ENCODE measurements around the gene LCE2A. TPM values are rescaled to one million over a fixed set of nuclear protein-coding genes. Genes with fewer than 3 reads are reported as not detected.
"Not testable (repeated sequence)": the region's sequence is repeated elsewhere in the genome, so short reads cannot be mapped to it uniquely, and the experiment has no call there.

Gene LCE2A
- total RNA-seq = not detected
- long read RNA-seq = 0 reads

- no peak for ATAC-seq (ENCODE audit: poor library complexity)
- no peak for DNase-seq
- intact Hi-C loops (cut with DNase I) = no loop called here
Measured at GRCh38 chr1:152697701-152698600, at the start of gene LCE2A. TSS of gene LCE2A (plus strand) at chr1:152698345. CDS start at chr1:152698902, 557 bp downstream.

- ATAC-seq (ENCODE audit: poor library complexity) (no peak), DNase-seq (no peak)
- intact Hi-C loops (cut with DNase I) = no loop called here
Measured at GRCh38 chr1:152654110-152654509, 44.0 kb upstream of the LCE2A start.

- intact Hi-C loops (cut with DNase I) = no loop called here
Measured at GRCh38 chr1:152656459-152656858, 41.7 kb upstream of the LCE2A start.

GRCh38 chr1:152657677-152658076, 40.5 kb upstream of the LCE2A start:
- intact Hi-C loops (cut with DNase I) = no loop called here
- ATAC-seq (ENCODE audit: poor library complexity) (no peak), DNase-seq (no peak)

More at GRCh38 chr1:152656459-152656858, 41.7 kb upstream of the LCE2A start:
- ATAC-seq (ENCODE audit: poor library complexity) (no peak), DNase-seq (no peak)

GRCh38 chr1:152658649-152659048, 39.5 kb upstream of the LCE2A start:
- DNase-seq (no peak), ATAC-seq (ENCODE audit: poor library complexity) (no peak)
- intact Hi-C loops (cut with DNase I) = no loop called here

- intact Hi-C loops (cut with DNase I) = no loop called here
- no peak for ATAC-seq (ENCODE audit: poor library complexity)
- DNase-seq = no peak
Measured at GRCh38 chr1:152663098-152663497, 35.0 kb upstream of the LCE2A start, which contains the start of gene LCE2D. TSS of gene LCE2D (plus strand) at chr1:152663380. CDS start at chr1:152664106, 726 bp downstream.

- ATAC-seq (ENCODE audit: poor library complexity); intact Hi-C loops (cut with DNase I); DNase-seq: not testable (repeated sequence)
Measured at GRCh38 chr1:152666171-152666570, 32.0 kb upstream of the LCE2A start.

GRCh38 chr1:152667648-152668047, 30.5 kb upstream of the LCE2A start:
- DNase-seq (no peak), ATAC-seq (ENCODE audit: poor library complexity) (no peak)
- intact Hi-C loops (cut with DNase I) = no loop called here

- no peak for ATAC-seq (ENCODE audit: poor library complexity)
- intact Hi-C loops (cut with DNase I) = no loop called here
- no peak for DNase-seq
Measured at GRCh38 chr1:152673016-152673415, 25.1 kb upstream of the LCE2A start.

GRCh38 chr1:152674983-152675382, 23.2 kb upstream of the LCE2A start, which contains the start of gene LCE2C:
TSS of gene LCE2C (plus strand) at chr1:152675279. CDS start at chr1:152676016, 737 bp downstream.
- DNase-seq; intact Hi-C loops (cut with DNase I); ATAC-seq (ENCODE audit: poor library complexity): not testable (repeated sequence)

GRCh38 chr1:152679459-152679858, 18.7 kb upstream of the LCE2A start:
- ATAC-seq (ENCODE audit: poor library complexity) (peak; percentile 38), DNase-seq (no peak)
- intact Hi-C loops (cut with DNase I) = no loop called here

GRCh38 chr1:152681616-152682015, 16.5 kb upstream of the LCE2A start:
- intact Hi-C loops (cut with DNase I) = no loop called here
- no peak for ATAC-seq (ENCODE audit: poor library complexity)
- DNase-seq = no peak

GRCh38 chr1:152683846-152684245, 14.3 kb upstream of the LCE2A start:
- DNase-seq (no peak), ATAC-seq (ENCODE audit: poor library complexity) (no peak)
- intact Hi-C loops (cut with DNase I) = no loop called here

- DNase-seq; ATAC-seq (ENCODE audit: poor library complexity); intact Hi-C loops (cut with DNase I): not testable (repeated sequence)
Measured at GRCh38 chr1:152685823-152686222, 12.3 kb upstream of the LCE2A start, which contains the start of gene LCE2B. TSS of gene LCE2B (plus strand) at chr1:152686123. CDS start at chr1:152686844, 721 bp downstream.

- ATAC-seq (ENCODE audit: poor library complexity) (no peak), DNase-seq (no peak)
- intact Hi-C loops (cut with DNase I) = loop anchor here (10.0 kb wide), 1 partner anchor 155 kb away; the partner anchor contains the start of gene LCE7A
Measured at GRCh38 chr1:152699746-152700145, 1.6 kb downstream of the LCE2A start.

GRCh38 chr1:152707860-152708259, 9.7 kb downstream of the LCE2A start, which contains the start of gene LCE4A:
TSS of gene LCE4A (plus strand) at chr1:152708160. CDS start at chr1:152709076, 916 bp downstream.
- no peak for ATAC-seq (ENCODE audit: poor library complexity)
- intact Hi-C loops (cut with DNase I) = loop anchor here (10.0 kb wide), 1 partner anchor 147 kb away; the partner anchor contains the start of gene LCE7A

GRCh38 chr1:152718238-152718637, 20.1 kb downstream of the LCE2A start:
- DNase-seq (no peak), ATAC-seq (ENCODE audit: poor library complexity) (no peak)
- intact Hi-C loops (cut with DNase I) = no loop called here

More at GRCh38 chr1:152707860-152708259, 9.7 kb downstream of the LCE2A start, which contains the start of gene LCE4A:
- no peak for DNase-seq

GRCh38 chr1:152725261-152725660, 27.1 kb downstream of the LCE2A start:
- ATAC-seq (ENCODE audit: poor library complexity) (no peak), DNase-seq (no peak)
- intact Hi-C loops (cut with DNase I) = no loop called here

GRCh38 chr1:152728986-152729385, 30.8 kb downstream of the LCE2A start:
- intact Hi-C loops (cut with DNase I) = no loop called here
- DNase-seq = no peak
- no peak for ATAC-seq (ENCODE audit: poor library complexity)

- no peak for DNase-seq
- ATAC-seq (ENCODE audit: poor library complexity) = no peak
- intact Hi-C loops (cut with DNase I) = no loop called here
Measured at GRCh38 chr1:152735648-152736047, 37.5 kb downstream of the LCE2A start.
